Mammary epithelial cell (primary cell): ENCODE measurements around the gene TSC2.

Experiments
- CTCF ChIP-seq, 2 donors: IDR thresholded peaks in 1 of 2; conservative IDR thresholded peaks in 1 of 2; 2 replicates each; pipeline ENCODE4 v1.5.1; 2011 to 2012; ENCODE audit warnings: inconsistent platforms in 2 of 2, low read length in 2 of 2, mild to moderate bottlenecking in 2 of 2, control low read depth in 1 of 2, low read depth in 1 of 2; ENCODE audit not compliant: insufficient read depth in 1 of 2; ENCODE audit errors: extremely low read depth in 1 of 2
- EZH2 ChIP-seq: IDR thresholded peaks from 2 replicates; pipeline ENCODE4 v1.6.1; 2012; ENCODE audit warnings: low read length, inconsistent platforms, borderline replicate concordance

- no peak for TF ChIP-seq CTCF (conservative IDR thresholded peaks at IDR 0.05 in 1 of 2, IDR thresholded peaks at IDR 0.05 in 1 of 2; ENCODE audit: extremely low read depth in 1 of 2, insufficient read depth in 1 of 2, low read depth in 1 of 2, low read length in 2 of 2)
- TF ChIP-seq EZH2 = no peak
Measured at GRCh38 chr16:2115591-2115973, 67.8 kb downstream of the TSC2 start.
